ENCODE data around the gene TMEM39A.
A peak's percentile ranks its signal among the peaks of the same experiment; 100 is the strongest.

Gene TMEM39A

GRCh38 chr3:119463171-119464169 lies at the start of gene TMEM39A:
Gene TMEM39A, minus strand, starts transcription at chr3:119463615. Its CDS starts 1,541 bp downstream, at chr3:119462074.
- DNase-seq, result peak; percentile 97

- no peak for DNase-seq
These were observed 47.3 kb upstream of the TMEM39A start for GRCh38 chr3:119510690-119511089.

GRCh38 chr3:119508172-119508845 lies 44.9 kb upstream of the TMEM39A start:
- no peak for DNase-seq

- DNase-seq, result no peak
These were observed 44.0 kb upstream of the TMEM39A start for GRCh38 chr3:119507404-119507803.

GRCh38 chr3:119506631-119507030 lies 43.2 kb upstream of the TMEM39A start:
- no peak for DNase-seq

GRCh38 chr3:119500901-119501300 lies 37.5 kb upstream of the TMEM39A start:
- no peak for DNase-seq

GRCh38 chr3:119500265-119500664 lies 36.9 kb upstream of the TMEM39A start:
- DNase-seq, result no peak

- DNase-seq, result peak; percentile 90
These were observed 35.0 kb upstream of the TMEM39A start, which contains the start of gene TIMMDC1 for GRCh38 chr3:119498186-119499011. Gene TIMMDC1, plus strand, starts transcription at chr3:119498547. Its CDS starts 187 bp downstream, at chr3:119498734.

GRCh38 chr3:119497820-119498185 lies 34.4 kb upstream of the TMEM39A start:
- DNase-seq, result no peak

- DNase-seq, result no peak
These were observed 31.2 kb upstream of the TMEM39A start for GRCh38 chr3:119494597-119494996.

- no peak for DNase-seq
These were observed 29.4 kb upstream of the TMEM39A start for GRCh38 chr3:119492810-119493209.

GRCh38 chr3:119492128-119492527 lies 28.7 kb upstream of the TMEM39A start:
- DNase-seq, result no peak

- DNase-seq, result no peak
These were observed 26.7 kb upstream of the TMEM39A start for GRCh38 chr3:119490153-119490552.

GRCh38 chr3:119485563-119485962 lies 22.1 kb upstream of the TMEM39A start:
- DNase-seq, result no peak

GRCh38 chr3:119483101-119483500 lies 19.7 kb upstream of the TMEM39A start:
- no peak for DNase-seq

GRCh38 chr3:119481079-119481478 lies 17.7 kb upstream of the TMEM39A start:
- DNase-seq, result no peak

GRCh38 chr3:119470866-119471265 lies 7.5 kb upstream of the TMEM39A start:
- no peak for DNase-seq

- no peak for DNase-seq
These were observed 6.2 kb upstream of the TMEM39A start for GRCh38 chr3:119469418-119470189.

- no peak for DNase-seq
These were observed 4.6 kb upstream of the TMEM39A start for GRCh38 chr3:119468041-119468440.

- DNase-seq, result no peak
These were observed 6.2 kb downstream of the TMEM39A start for GRCh38 chr3:119457246-119457645.

- no peak for DNase-seq
These were observed 6.9 kb downstream of the TMEM39A start for GRCh38 chr3:119456469-119456868.

- no peak for DNase-seq
These were observed 9.6 kb downstream of the TMEM39A start for GRCh38 chr3:119453822-119454221.

Measured in GOT3 (cell line).